Peyer's patch (tissue), 4 donors: ENCODE data around the gene CACNG8. TPM values are rescaled to one million over a fixed set of nuclear protein-coding genes. Genes with fewer than 3 reads are reported as not detected.
A peak's percentile ranks its signal among the peaks of the same experiment; 100 is the strongest.
"Not testable (repeated sequence)": the region's sequence is repeated elsewhere in the genome, so short reads cannot be mapped to it uniquely, and the experiment has no call there.

ENCODE experiments used
- DNase-seq, 3 donors: peaks; one replicate each; pipeline ENCODE4 v3.0.0-alpha.2; 2017 to 2019
- H3K27ac ChIP-seq, 4 donors: fragments of 200-600 bp; sonication (generic); one replicate each; pipeline ENCODE4 v1.5.1; 2016 to 2019
- H3K27me3 ChIP-seq, 2 donors: fragments of 200-600 bp; sonication (generic); one replicate each; pipeline ENCODE4 v1.5.1; 2019
- H3K36me3 ChIP-seq, 3 donors: fragments of 200-600 bp; sonication (generic); one replicate each; pipeline ENCODE4 v1.5.1; 2016 to 2019
- H3K4me1 ChIP-seq, 4 donors: fragments of 200-600 bp; sonication (generic); one replicate each; pipeline ENCODE4 v1.5.1; 2016 to 2019
- H3K4me3 ChIP-seq, 4 donors: fragments of 200-600 bp; sonication (generic); 1 replicate in 3 of 4; 2 replicates in 1 of 4; pipeline ENCODE4 v1.5.1; 2016 to 2019; ENCODE audit warnings: mild to moderate bottlenecking in 1 of 4
- H3K9me3 ChIP-seq, 4 donors: fragments of 200-600 bp; sonication (generic); one replicate each; pipeline ENCODE4 v1.5.1; 2016 to 2019; ENCODE audit warnings: mild to moderate bottlenecking in 1 of 4
- POLR2A ChIP-seq, 2 donors: fragments of 450-650 bp; IDR thresholded peaks; one replicate each; pipeline ENCODE4 v1.5.1; 2017; ENCODE audit warnings: antibody characterized with exemption in 2 of 2, mild to moderate bottlenecking in 2 of 2, moderate library complexity in 2 of 2
- total RNA-seq, 4 donors: library from RNA; depleted of rRNA; stranded (reverse); fragments of >200 nt; gene quantifications; one replicate each; pipeline ENCODE4 v1.1.0, GENCODE V29; 2016
- TF ChIP-seq, protein P1 (sequence below), 6 experiments: fragments of 450-650 bp in 4 of 6; fragments of 200-600 bp in 2 of 6; sonication (generic) in 1 of 6; IDR thresholded peaks; one replicate each; pipeline ENCODE4 v1.5.1; 2017 to 2019; ENCODE audit warnings: antibody characterized with exemption in 6 of 6, mild to moderate bottlenecking in 3 of 6, moderate library complexity in 1 of 6

The CACNG8 gene
- total RNA-seq, 4 donors from 2014 or later: not detected

DNA sequence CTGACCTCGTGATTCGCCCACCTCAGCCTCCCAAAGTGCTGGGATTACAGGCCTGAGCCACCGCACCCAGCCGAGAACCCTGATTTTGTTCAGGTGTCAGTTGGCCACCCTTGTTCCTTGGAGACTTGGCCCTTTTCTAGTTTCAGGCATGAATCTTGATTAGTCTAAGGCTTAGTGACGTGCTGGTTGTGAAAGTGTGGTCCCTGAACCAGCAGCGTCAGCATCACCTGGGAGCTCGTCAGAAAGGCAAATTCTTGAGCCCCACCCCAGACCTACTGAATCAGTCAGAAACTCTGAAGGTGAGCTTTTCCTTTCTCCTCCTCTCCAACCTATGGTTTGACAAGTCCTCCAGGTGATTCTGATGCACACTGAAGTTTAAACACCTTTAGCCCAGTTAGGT lies 63.9 kb downstream of the CACNG8 start:
- Histone ChIP-seq H3K4me3 (no peak overlapping the region), H3K36me3 (no peaks in the 10 kb centered on the region), H3K27me3 (no peaks in the 10 kb centered on the region), H3K4me1 (no peaks in the 10 kb centered on the region), H3K9me3 (no peaks in the 10 kb centered on the region), H3K27ac (no peak overlapping the region)
- no peak for TF ChIP-seq POLR2A (IDR thresholded peaks at IDR 0.05)
- TF ChIP-seq, protein P1, sequence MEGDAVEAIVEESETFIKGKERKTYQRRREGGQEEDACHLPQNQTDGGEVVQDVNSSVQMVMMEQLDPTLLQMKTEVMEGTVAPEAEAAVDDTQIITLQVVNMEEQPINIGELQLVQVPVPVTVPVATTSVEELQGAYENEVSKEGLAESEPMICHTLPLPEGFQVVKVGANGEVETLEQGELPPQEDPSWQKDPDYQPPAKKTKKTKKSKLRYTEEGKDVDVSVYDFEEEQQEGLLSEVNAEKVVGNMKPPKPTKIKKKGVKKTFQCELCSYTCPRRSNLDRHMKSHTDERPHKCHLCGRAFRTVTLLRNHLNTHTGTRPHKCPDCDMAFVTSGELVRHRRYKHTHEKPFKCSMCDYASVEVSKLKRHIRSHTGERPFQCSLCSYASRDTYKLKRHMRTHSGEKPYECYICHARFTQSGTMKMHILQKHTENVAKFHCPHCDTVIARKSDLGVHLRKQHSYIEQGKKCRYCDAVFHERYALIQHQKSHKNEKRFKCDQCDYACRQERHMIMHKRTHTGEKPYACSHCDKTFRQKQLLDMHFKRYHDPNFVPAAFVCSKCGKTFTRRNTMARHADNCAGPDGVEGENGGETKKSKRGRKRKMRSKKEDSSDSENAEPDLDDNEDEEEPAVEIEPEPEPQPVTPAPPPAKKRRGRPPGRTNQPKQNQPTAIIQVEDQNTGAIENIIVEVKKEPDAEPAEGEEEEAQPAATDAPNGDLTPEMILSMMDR (IDR thresholded peaks at IDR 0.05): no peak
- no peak for DNase-seq

DNA sequence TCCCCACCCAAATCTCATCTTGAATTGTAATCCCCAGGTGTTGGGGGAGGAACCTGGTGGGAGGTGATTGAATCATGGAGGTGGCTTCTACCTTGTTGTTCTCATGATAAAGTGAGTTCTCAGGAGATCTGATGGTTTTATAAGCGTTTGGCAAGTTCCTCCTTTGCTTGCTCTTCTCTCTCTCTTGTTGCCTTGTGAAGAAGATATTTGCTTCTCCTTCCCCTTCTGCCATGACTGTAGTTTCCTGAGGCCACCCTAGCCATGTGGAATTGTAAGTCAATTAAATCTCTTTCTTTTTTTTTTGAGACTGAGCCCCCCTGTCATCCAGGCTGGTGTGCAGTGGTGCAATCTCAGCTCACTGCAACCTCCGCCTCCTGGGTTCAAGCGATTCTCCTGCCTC lies 66.6 kb downstream of the CACNG8 start:
- no peaks in the 10 kb centered on the region for H3K4me1 ChIP-seq
- no peak overlapping the region for H3K4me3 ChIP-seq
- no peaks in the 10 kb centered on the region for H3K36me3 ChIP-seq
- DNase-seq: no peak
- TF ChIP-seq, protein P1 (IDR thresholded peaks at IDR 0.05): no peak
- TF ChIP-seq POLR2A (IDR thresholded peaks at IDR 0.05): no peak
- H3K27me3 ChIP-seq: no peaks in the 10 kb centered on the region
- no peak overlapping the region for H3K27ac ChIP-seq
- H3K9me3 ChIP-seq: no peaks in the 10 kb centered on the region

DNA sequence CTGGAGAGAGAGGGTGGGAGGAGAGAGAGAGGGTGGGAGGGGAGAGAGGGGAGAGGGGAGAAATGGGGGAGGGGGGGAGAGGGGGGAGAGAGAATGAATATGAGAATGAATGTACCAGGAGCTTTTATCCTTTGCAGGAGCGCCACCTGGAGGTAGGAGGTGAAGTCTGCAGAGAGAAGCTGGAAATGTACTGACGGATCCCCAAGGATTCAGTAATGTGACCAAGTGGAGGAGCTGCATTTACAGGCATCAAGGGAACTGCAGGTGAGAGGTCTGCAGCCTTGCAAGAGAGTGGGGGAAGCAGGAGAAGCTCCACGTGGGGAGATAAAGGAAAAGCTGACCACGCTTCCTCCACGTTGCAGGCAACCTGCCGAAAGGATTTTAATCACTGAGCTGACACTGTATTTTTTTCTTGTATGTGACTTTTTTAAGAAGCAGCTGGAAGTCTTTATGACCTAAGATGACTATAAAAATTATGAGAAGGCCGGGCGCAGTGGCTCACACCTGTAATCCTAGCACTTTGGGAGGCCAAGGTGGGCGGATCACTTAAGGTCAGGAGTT lies 67.3 kb downstream of the CACNG8 start:
- H3K36me3 ChIP-seq: no peaks in the 10 kb centered on the region
- DNase-seq: peak in 2 of 3 donors; percentile 54 to 74
- no peaks in the 10 kb centered on the region for H3K4me1 ChIP-seq
- TF ChIP-seq, protein P1 (IDR thresholded peaks at IDR 0.05): peak in 5 of 6 experiments; percentile 6 to 56 (median 46)
- TF ChIP-seq POLR2A (IDR thresholded peaks at IDR 0.05): no peak
- no peak overlapping the region for H3K27ac ChIP-seq
- no peaks in the 10 kb centered on the region for H3K27me3 ChIP-seq
- H3K4me3 ChIP-seq: no peak overlapping the region
- H3K9me3 ChIP-seq: no peaks in the 10 kb centered on the region

DNA sequence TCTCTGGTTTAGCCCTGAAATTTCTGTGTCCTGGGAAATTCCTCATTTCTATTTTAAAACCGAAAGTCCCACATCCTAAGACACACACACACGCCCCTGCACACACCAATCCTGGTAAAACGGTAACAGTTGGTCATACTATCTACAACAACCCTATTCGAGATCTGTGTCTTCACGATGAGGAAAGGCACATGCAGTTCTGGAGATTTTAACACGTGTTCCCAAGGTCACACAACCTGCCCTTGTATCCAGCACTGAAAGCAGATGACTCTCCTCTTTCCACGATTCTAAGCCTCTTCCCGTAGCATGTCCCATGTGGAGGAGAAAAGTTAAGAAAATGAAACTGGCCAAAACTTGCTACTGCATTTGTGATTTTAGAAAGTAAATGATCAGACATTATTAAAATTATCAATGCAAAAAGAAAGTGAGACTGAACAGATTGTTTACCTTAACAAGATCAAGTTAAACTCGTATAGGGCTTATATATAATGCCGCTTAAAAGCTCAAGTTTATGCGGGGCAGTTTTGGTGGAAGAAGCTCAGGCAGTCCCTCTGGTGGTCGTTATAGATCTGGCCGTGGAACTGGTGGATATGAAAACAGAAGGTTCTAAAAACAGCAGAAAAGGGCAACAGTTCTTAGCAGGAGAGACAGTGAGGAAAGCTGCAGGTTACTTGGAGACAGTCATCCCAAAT lies 68.3 kb downstream of the CACNG8 start:
- H3K27me3 ChIP-seq: no peaks in the 10 kb centered on the region
- no peak overlapping the region for H3K4me3 ChIP-seq

DNA sequence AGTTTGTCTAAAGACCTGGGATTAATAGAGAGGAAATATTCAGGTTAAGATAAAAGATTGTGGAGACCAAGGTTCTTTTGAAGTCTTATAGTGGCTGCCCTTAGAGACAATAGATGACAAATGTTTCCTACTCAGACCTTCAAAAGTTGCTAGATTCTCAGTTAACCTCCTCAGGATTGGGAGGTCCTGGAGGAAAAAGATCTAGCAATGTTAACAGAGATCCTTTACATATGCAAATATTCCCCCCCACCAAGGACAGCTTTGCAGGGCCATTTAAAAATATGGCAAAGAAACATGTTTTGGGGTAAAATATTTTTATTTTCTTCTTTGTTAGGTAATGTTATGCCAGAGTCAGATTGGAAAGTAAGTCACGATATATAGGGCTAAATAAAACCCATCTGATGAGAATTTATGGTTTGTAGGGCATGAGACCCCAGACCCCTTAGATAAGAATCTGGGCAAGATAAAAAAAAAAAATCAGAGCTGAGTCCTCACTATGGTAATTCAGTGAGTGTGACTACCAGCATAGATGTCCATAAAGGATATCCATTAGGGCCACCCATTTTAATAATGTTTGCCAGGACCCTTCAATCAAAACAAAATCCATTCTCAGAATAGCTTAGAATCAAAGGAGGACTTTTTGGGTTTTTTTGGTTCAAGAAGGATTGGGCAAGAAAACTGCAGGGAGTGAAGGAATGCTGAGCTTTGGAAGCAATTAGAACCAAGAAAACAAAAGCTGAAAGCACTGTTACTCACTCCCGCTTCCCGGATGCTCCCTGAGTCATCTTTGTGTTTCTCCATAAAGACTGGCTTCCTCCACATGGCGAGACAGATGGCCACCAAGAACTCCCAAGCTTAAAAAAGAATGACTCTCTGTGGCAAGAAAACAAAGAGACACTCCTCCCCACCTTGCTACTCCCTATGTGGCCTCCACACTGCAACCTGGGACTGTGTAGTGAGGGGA lies 72.8 kb downstream of the CACNG8 start:
- no peak for TF ChIP-seq POLR2A (IDR thresholded peaks at IDR 0.05)
- TF ChIP-seq, protein P1 (IDR thresholded peaks at IDR 0.05): no peak
- Histone ChIP-seq H3K27me3 (no peaks in the 10 kb centered on the region), H3K9me3 (no peaks in the 10 kb centered on the region), H3K27ac (no peak overlapping the region), H3K4me3 (no peak overlapping the region), H3K4me1 (no peaks in the 10 kb centered on the region), H3K36me3 (no peaks in the 10 kb centered on the region)
- DNase-seq: no peak

More for the DNA sequence above, 68.3 kb downstream of the CACNG8 start:
- DNase-seq: no peak
- no peaks in the 10 kb centered on the region for H3K4me1 ChIP-seq
- no peak for TF ChIP-seq POLR2A (IDR thresholded peaks at IDR 0.05)
- TF ChIP-seq, protein P1 (IDR thresholded peaks at IDR 0.05): peak in 1 of 6 experiments; percentile 8
- H3K36me3 ChIP-seq: no peaks in the 10 kb centered on the region
- no peak overlapping the region for H3K27ac ChIP-seq
- H3K9me3 ChIP-seq: no peaks in the 10 kb centered on the region

DNA sequence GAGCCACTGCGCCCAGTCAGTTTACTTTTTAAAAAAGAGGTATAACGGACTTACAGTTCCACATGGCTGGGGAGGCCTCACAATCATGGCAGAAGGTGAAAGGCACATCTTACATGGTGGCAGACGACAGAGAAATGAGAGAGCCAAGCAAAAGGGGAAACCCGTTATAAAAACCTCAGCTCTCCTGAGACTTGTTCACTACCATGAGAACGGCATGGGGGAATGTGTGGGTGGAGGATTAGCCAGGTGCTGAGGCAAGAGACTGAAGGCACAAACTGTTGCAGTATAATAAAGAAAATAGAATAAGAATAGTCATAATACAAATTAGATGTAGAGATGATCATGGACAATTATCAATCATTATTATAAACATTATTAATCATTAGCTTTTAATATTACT lies 73.8 kb downstream of the CACNG8 start:
- H3K36me3 ChIP-seq, H3K27me3 ChIP-seq, H3K4me1 ChIP-seq: not testable (repeated sequence)

More for the DNA sequence above, 73.8 kb downstream of the CACNG8 start:
- not testable (repeated sequence) for DNase-seq, H3K4me3 ChIP-seq, H3K27ac ChIP-seq, H3K9me3 ChIP-seq
